Hepatocyte (in vitro differentiated cells): ENCODE data around the gene FCHSD2.

ENCODE experiments used
- CTCF ChIP-seq: fragments of 200-600 bp; sonication (generic); IDR thresholded peaks from 2 replicates; pipeline ENCODE4 v1.5.1; 2016; ENCODE audit warnings: antibody characterized with exemption, mild to moderate bottlenecking; ENCODE audit not compliant: poor library complexity
- EZH2 ChIP-seq: fragments of 200-600 bp; sonication (generic); IDR thresholded peaks from 2 replicates; pipeline ENCODE4 v1.6.1; 2016; ENCODE audit warnings: antibody characterized with exemption, mild to moderate bottlenecking, borderline replicate concordance

- TF ChIP-seq CTCF (no peak), EZH2 (no peak)
Measured at GRCh38 chr11:72807021-72807693, 335.0 kb downstream of the FCHSD2 start.
